Measurements from ENCODE around the gene PCSK6. TPM values are rescaled to one million over a fixed set of nuclear protein-coding genes. Genes with fewer than 3 reads are reported as not detected.

The PCSK6 gene
- total and polyA plus RNA-seq, 2 of the 8 experiments (the other 6 are each of a cell fraction or from before 2014, with no cell fraction given) = 1.9 to 4.0 TPM

DNA sequence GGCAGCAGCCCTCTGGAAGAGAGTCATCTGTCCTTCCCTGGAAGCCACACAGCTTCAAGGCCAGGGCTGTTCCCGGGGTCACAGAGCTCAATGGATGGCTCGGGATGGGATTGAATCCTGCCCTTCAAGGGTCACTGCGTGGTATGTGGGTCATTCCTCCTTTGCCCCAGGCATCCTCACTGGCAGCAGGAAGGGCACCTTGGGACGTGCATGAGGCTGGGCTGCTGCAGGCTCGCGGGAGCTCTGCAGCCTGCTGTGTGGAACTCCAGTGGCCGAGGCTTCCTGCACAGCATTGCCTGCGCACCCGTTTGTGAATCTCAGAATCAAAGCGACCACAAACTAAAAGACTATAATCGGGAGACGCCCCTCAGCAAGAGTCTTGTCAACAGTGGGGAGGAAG is 60.7 kb downstream of the PCSK6 start (continued):
- TF ChIP-seq CBX8 (IDR thresholded peaks at IDR 0.05; ENCODE audit: borderline replicate concordance, low read depth, low read length) = no peak
- no peak for TF ChIP-seq TBP (IDR thresholded peaks at IDR 0.05; ENCODE audit: low read depth, low read length)
- TF ChIP-seq GTF2F1 (IDR thresholded peaks at IDR 0.05; ENCODE audit: borderline replicate concordance, low read depth, low read length) = no peak
- TF ChIP-seq SIN3A (conservative IDR thresholded peaks at IDR 0.05 in 1 of 2, IDR thresholded peaks at IDR 0.05 in 1 of 2; ENCODE audit: low read depth in 1 of 2, low read length in 2 of 2) = no peak
- no peak for TF ChIP-seq SP4 (IDR thresholded peaks at IDR 0.05; ENCODE audit: low read length)

All from H1 (cell line).